NCI-H524 (cell line): ENCODE data around the gene TMEM176B.
"Not testable (repeated sequence)": the region's sequence is repeated elsewhere in the genome, so short reads cannot be mapped to it uniquely, and the experiment has no call there.

Experiments used
- DNase-seq, 2 experiments: peaks; one replicate each; lab custom pipeline; 2025; lab: John Stamatoyannopoulos, UW

Gene TMEM176B

DNA sequence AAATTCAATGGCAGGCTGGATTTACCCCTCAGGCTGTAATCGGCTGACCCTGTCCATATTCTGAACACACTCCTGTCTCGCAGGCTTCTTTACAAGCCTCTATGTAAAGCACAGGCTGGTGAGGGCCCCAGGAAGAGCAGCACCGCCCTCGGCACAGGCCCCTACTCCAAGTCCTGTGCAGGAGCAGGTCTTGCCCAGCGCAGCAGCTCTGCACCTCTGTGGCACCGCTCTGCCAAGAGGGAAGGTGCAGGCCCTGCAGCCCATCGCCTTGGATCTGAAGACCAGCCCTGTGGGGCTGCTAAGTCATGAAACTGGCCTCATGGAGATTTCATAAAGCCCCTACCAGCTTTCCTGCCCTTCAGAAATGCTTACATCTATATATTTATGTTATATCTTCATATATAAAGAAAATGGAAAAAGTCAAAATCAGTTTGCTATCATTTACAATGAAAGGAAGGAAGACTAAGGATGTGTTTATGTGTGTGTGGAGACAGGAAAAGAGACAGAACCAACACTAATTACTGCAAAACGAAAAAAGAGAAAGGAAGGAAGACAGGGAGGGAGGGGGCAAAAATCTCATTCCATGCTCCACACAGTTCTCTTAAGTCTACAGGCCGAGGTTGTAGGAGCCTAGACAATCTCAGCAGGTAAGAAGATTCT, 9.6 kb downstream of the TMEM176B start:
- DNase-seq = no peak

GRCh38 chr7:150788474-150789269, 11.5 kb downstream of the TMEM176B start:
- DNase-seq = no peak

GRCh38 chr7:150787321-150788281, 12.6 kb downstream of the TMEM176B start:
- peak; percentile 34 to 51 for DNase-seq

- no peak for DNase-seq
These were observed 15.2 kb downstream of the TMEM176B start for GRCh38 chr7:150784954-150785353.

DNA sequence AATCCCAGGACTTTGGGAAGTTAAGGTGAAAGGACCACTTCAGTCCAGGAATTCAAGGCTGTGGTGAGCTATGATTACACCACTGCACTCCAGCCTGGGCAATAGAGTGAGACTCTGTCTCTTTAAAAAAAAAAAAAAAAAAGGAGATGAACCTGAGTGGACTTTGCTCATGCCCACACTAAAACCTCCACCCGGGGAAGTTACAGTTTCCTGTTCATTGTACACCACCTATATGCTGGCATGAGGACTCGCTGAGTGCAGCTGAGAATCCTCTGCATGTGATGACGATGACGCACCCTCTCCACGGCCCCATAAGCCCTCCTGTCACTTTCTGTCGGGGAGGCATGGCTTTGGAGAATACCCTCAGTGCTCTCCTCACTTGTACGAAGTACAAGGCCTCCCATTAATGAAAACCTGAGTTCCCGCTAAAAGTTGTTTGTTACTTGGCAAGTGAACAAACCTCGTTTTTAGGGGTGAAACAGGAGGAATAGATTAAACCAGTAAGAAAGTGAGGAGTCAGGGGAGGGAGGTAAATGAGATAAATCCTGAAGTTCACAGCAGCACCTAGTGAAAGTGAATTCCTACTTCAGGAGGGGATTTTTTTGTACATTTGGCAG, 15.9 kb downstream of the TMEM176B start:
- DNase-seq = no peak

- no peak for DNase-seq
These were observed 18.2 kb downstream of the TMEM176B start for GRCh38 chr7:150781961-150782360.

DNA sequence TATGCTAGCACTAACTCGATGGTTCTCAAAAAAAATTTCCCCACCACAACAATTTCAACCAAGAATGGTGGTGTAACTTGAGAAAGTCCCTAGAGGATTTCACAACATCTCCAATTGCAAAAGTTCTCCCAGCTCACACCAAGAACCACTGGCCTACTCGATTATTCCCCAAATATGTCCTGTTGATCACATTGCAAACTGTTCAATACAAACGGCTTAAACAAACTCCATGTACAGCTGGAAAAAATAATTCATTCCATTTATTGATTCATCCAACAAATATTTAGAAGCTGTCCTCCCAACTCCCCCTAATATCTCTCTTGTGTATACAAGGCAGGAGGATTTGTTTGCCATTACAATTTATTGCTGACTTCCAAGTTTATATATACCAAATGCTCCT, 19.1 kb downstream of the TMEM176B start:
- DNase-seq = no peak

- DNase-seq = no peak
These were observed 19.9 kb downstream of the TMEM176B start for GRCh38 chr7:150780292-150780691.

DNA sequence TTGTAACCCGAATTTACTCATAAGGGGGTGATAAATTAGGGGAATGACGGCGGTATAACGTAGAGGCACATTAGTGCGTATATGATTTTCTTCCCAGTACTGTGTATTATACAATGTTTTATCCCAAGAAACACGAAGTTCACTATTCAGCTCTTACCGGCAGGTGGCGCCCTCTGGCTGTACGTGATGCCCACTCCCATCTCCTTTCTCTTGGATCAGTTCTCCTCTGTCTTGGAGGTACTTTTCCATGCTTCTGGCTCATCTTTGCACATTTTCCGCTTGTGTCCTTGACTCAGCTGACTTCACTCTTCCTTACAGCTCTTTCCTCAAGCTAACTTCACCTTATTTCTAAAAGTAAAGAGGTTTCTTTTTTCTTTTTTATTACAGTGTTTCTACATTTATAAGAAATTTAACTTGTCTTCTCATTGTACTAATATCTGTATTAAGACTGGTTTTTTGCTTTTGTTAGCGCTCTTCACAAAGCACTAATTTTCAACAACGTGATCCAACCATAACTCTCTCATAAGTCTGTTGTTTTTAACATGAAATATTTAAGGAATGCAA, 21.3 kb downstream of the TMEM176B start:
- DNase-seq = peak; percentile 74 to 79

GRCh38 chr7:150778014-150778737, 22.0 kb downstream of the TMEM176B start:
- peak in 1 of 2 experiments; percentile 48 for DNase-seq

DNA sequence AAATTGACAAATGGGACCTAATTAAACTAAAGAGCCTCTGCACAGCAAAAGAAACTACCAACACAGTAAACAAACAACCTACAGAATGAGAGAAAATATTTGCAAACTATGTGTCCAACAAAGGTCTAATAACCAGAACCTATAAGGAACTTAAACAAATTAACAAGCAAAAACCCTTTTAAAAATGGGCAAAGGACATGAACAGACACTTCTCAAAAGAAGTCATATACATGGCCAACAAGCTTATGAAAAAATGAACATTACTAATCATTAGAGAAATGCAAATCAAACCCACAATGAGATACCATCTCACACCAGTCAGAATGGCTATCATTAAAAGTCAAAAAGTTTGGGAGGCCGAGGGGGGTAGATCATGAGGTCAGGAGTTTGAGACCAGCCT, 26.0 kb downstream of the TMEM176B start:
- not testable (repeated sequence) for DNase-seq

- DNase-seq = no peak
These were observed 30.4 kb downstream of the TMEM176B start for GRCh38 chr7:150769768-150770167.

GRCh38 chr7:150766334-150766709, 33.8 kb downstream of the TMEM176B start:
- DNase-seq = no peak

GRCh38 chr7:150759479-150759878, 40.7 kb downstream of the TMEM176B start:
- DNase-seq = no peak

DNA sequence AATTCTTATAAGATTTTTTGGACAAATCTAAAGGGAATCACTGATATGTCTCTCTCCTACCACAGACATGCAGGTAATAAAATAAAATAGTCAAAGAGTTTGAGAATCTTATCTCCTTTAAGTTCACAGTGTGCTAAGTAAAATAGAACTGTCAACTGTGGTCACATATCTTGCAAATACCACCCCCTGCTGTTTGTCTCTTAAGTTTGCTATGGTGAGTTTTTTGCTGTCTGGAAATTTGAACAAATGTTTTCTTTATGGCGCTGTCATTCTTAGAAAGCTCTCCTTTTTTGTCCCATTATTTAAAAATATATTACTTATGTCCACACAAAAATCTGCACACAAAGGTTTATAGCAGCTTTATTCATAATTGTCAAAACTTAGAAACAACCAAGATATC, 43.3 kb downstream of the TMEM176B start:
- peak in 1 of 2 experiments; percentile 31 for DNase-seq

DNA sequence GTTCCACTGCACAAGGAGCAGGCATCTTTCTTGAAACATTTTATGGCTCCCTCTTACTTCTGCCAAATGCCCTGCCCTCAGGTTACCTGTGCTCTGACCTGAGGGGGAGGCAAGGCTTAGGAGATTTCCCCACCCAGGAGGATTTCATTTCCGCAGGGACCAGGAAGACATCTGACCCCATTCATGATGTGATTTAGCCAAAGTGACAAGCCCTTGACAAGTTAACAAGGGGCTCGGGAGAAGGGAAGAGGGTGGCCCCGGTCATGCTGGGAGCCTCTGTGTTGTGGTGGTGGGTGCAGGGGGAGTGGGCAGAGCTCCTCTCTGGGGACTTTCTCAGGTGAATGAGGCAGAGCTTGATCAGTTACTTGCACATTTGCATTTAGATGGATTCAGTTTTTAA, 44.0 kb downstream of the TMEM176B start:
- DNase-seq = no peak

DNA sequence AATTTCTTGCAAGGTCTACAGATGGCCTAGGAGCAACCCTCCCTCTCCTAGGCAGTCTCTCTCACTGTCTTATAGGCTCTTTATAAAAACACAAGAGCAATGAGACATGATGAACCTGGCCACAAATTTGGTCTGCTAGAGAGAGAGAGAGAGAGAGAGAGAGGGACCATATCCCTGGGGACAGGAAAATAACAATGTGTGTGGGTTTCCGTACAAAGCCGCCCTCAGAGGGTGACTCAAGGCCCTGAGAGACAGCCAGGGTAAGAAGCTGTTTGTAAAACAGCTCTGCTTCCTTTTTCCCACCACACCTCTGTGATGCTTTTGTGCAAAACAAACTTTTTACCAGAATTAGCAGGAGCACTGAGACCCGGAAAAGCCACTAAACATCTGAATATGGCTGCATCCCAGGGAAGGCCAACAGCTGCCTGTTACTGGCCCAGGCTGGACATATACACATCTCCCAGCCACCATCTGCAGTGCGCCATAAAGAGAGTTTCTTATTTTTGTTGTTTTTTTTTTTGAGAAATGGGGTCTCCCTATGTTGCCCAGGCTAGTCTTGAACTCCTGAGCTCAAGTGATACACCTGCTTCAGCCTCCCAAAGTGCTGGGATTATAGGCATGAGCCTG, 44.6 kb downstream of the TMEM176B start:
- no peak for DNase-seq

GRCh38 chr7:150754951-150755350, 45.2 kb downstream of the TMEM176B start:
- no peak for DNase-seq

DNA sequence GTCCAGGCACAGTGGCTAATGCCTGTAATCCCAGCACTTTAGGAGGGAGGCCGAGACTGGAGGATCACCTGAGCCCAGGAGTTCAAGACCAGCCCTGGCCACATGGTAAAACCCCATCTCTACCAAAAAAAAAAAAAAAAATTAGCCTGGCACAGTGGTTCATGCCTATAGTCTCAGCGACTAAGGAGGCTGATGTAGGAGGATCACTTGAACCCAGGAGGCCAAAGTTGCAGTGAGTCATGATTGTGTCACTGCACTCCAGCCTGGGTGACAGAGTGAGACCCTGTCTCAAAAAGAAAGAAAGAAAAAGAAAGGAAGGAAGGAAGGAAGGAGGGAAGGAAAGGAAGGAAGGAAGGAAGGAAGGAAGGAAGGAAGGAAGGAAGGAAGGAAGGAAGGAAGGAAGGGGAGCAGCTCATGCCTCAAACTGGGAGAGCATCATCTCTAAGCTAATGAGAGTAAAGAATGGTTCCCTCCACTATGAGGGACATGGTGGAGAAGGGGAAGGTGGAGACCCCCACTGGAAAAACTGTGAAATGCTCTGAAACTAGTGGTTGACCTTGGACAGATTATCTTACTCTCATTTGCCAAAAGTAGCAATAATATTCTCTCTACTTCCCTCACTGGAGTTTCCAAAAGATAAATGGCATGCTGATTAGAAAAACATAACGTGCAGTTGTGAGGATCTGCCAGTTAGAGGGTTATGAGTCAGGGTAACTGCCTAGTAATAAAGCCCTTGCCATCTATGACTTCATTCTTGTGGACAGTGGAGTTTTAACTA, 46.1 kb downstream of the TMEM176B start:
- peak in 1 of 2 experiments; percentile 54 for DNase-seq

DNA sequence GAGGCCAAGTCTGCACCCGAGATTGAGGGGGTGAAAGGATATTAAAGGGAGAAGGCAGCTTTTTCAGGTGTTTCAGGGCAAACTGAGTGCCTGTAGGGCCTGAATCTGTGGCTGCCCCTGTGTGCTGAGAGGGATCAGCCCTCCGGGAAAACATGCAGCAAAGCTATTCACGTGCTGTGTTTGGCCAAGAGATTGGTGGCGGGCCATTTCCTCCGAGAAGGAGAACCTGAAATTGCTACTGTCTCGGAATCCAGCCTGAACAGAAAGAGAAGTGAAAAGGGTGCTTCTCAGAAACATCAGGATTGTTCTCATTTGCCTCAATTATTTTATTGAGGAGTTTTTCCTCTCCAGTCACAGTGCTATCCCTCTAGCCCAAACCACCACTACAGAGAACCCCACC, 46.9 kb downstream of the TMEM176B start:
- no peak for DNase-seq
